Measurements from ENCODE around the gene CNOT1. TPM values are rescaled to one million over a fixed set of nuclear protein-coding genes. Genes with fewer than 3 reads are reported as not detected.

Gene CNOT1
- total RNA-seq, 2 donors from 2014 or later = 102 to 190 TPM

DNA sequence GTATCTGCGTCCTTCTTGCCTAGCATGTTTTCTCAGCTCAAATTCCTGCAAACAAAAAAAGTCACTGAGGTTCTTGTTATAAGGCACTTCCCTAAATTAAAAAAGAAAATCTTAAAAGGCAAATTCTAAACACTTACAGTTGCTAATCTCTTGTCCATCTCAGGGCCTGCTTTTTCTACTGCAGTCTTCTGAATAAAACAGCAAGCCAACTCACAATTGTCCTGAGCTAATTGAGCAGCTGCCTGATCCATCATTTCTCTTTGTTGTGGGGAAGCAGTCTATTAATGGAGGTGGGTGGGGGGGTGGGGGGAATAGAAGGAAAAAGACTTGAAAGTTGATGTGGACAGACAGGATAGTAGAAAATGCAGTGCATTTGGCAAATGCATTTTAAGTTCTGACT lies 87.3 kb downstream of the CNOT1 start:
- intact Hi-C loops (cut with DNase I) = no loop called here
- WGBS = 54% methylated on average over 1 of the region's 1 CpG
- peaks cover 17 to 28% of the 10 kb centered on the region in 2 donors for H3K36me3 ChIP-seq

DNA sequence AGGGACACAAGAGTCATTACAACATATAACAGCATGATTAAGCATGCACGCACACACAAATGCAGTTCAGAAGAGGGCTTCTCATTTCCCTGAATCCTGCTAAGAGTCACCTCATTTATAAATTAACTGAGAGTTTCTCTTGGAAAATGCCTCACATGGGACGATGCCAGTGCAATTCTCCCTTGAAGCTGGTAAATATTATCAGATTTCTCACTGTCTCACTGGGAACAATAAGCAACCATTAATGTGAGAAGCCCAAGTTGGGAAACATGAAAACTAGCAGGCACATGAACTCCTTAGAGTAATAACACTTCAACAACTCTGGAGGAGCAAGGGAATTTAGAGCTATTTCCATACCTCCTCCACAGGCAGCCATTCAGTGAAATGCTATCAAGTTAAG lies 87.9 kb downstream of the CNOT1 start:
- no peaks in the 10 kb centered on the region for H3K27me3 ChIP-seq (replicated peaks; ENCODE audit: insufficient read depth)
- H3K9me3 ChIP-seq = no peaks in the 10 kb centered on the region
- peaks cover 18 to 31% of the 10 kb centered on the region in 2 donors for H3K36me3 ChIP-seq
- no peak for TF ChIP-seq POLR2AphosphoS5 (IDR thresholded peaks at IDR 0.05)
- TF ChIP-seq CTCF (IDR thresholded peaks at IDR 0.05) = no peak
- TF ChIP-seq POLR2A (IDR thresholded peaks at IDR 0.05) = no peak
- 76% methylated on average over 2 of the region's 2 CpGs for WGBS
- no peak overlapping the region for H3K27ac ChIP-seq
- no peaks in the 10 kb centered on the region for H3K4me1 ChIP-seq (replicated peaks)
- no peak for DNase-seq (ENCODE audit: low spot score)
- intact Hi-C loops (cut with DNase I) = no loop called here
- H3K4me3 ChIP-seq = no peak overlapping the region

More for the DNA sequence above, 87.3 kb downstream of the CNOT1 start:
- no peak for DNase-seq (ENCODE audit: low spot score)
- Histone ChIP-seq H3K27ac (no peak overlapping the region), H3K4me3 (no peak overlapping the region), H3K27me3 (replicated peaks; ENCODE audit: insufficient read depth) (no peaks in the 10 kb centered on the region), H3K4me1 (replicated peaks) (no peaks in the 10 kb centered on the region), H3K9me3 (no peaks in the 10 kb centered on the region)
- TF ChIP-seq POLR2AphosphoS5 (IDR thresholded peaks at IDR 0.05) (no peak), CTCF (IDR thresholded peaks at IDR 0.05) (no peak), POLR2A (IDR thresholded peaks at IDR 0.05) (no peak)

GRCh38 chr16:58537124-58537906 lies 92.3 kb downstream of the CNOT1 start:
- Histone ChIP-seq H3K4me3 (no peak overlapping the region), H3K27me3 (replicated peaks; ENCODE audit: insufficient read depth) (no peaks in the 10 kb centered on the region), H3K36me3 (peaks cover 17 to 30% of the 10 kb centered on the region in 2 donors), H3K27ac (no peak overlapping the region), H3K4me1 (replicated peaks) (no peaks in the 10 kb centered on the region), H3K9me3 (no peaks in the 10 kb centered on the region)
- TF ChIP-seq CTCF (IDR thresholded peaks at IDR 0.05) (no peak), POLR2A (IDR thresholded peaks at IDR 0.05) (no peak), POLR2AphosphoS5 (IDR thresholded peaks at IDR 0.05) (no peak)
- no peak for DNase-seq (ENCODE audit: low spot score)
- WGBS = 92% methylated on average over 10 of the region's 10 CpGs
- intact Hi-C loops (cut with DNase I) = no loop called here

- Histone ChIP-seq H3K9me3 (no peaks in the 10 kb centered on the region), H3K36me3 (peaks cover 17 to 26% of the 10 kb centered on the region in 2 donors), H3K4me3 (no peak overlapping the region), H3K27ac (no peak overlapping the region), H3K27me3 (replicated peaks; ENCODE audit: insufficient read depth) (no peaks in the 10 kb centered on the region), H3K4me1 (replicated peaks) (no peaks in the 10 kb centered on the region)
- no peak for DNase-seq (ENCODE audit: low spot score)
- 65% methylated on average over 5 of the region's 5 CpGs for WGBS
- intact Hi-C loops (cut with DNase I) = no loop called here
- TF ChIP-seq POLR2A (IDR thresholded peaks at IDR 0.05) = no peak
- TF ChIP-seq CTCF (IDR thresholded peaks at IDR 0.05) = no peak
- no peak for TF ChIP-seq POLR2AphosphoS5 (IDR thresholded peaks at IDR 0.05)
These were observed 93.3 kb downstream of the CNOT1 start for GRCh38 chr16:58536278-58536677.

- peaks cover 17 to 22% of the 10 kb centered on the region in 2 donors for H3K36me3 ChIP-seq
- no peaks in the 10 kb centered on the region for H3K4me1 ChIP-seq (replicated peaks)
- no peaks in the 10 kb centered on the region for H3K9me3 ChIP-seq
- DNase-seq (ENCODE audit: low spot score) = no peak
- H3K27me3 ChIP-seq (replicated peaks; ENCODE audit: insufficient read depth) = no peaks in the 10 kb centered on the region
- H3K27ac ChIP-seq = no peak overlapping the region
- TF ChIP-seq POLR2A (IDR thresholded peaks at IDR 0.05) (no peak), POLR2AphosphoS5 (IDR thresholded peaks at IDR 0.05) (no peak), CTCF (IDR thresholded peaks at IDR 0.05) (no peak)
- intact Hi-C loops (cut with DNase I) = no loop called here
- no peak overlapping the region for H3K4me3 ChIP-seq
- 87% methylated on average over 3 of the region's 3 CpGs for WGBS
These were observed 94.5 kb downstream of the CNOT1 start for GRCh38 chr16:58535100-58535499.

Data from prostate gland (tissue), 2 donors.